HEK293 (cell line): ENCODE measurements around the gene MRNIP.

Experiments
- CTCF ChIA-PET: fragments of 350-600 bp; formaldehyde crosslinking; extraction: SDS; loops from one replicate; lab custom pipeline; 2021; ENCODE audit warnings: antibody characterized with exemption; lab: Yijun Ruan, JAX
- POLR2A ChIA-PET: fragments of 300-600 bp; formaldehyde crosslinking; extraction: SDS; loops from one replicate; lab custom pipeline; 2020; ENCODE audit warnings: antibody characterized with exemption, inconsistent platforms; lab: Yijun Ruan, JAX
- H3K27ac ChIP-seq: fragments of 200-500 bp; sonication (Bioruptor generic); 2 replicates; pipeline ENCODE4 v1.5.1; 2014; ENCODE audit warnings: low read depth, low read length, control low read depth, inconsistent platforms; ENCODE audit errors: extremely low read depth
- H3K36me3 ChIP-seq, 2 experiments: fragments of 200-500 bp in 1 of 2; sonication (Bioruptor generic) in 1 of 2; 1 replicate in 1 of 2; 2 replicates in 1 of 2; pipeline ENCODE4 v1.5.1; 2014 to 2017; ENCODE audit warnings: inconsistent platforms in 2 of 2, low read length in 2 of 2; ENCODE audit not compliant: control insufficient read depth in 2 of 2, insufficient read depth in 1 of 2
- H3K4me1 ChIP-seq: fragments of 200-500 bp; sonication (Bioruptor generic); 2 replicates; pipeline ENCODE4 v1.5.1; 2014; ENCODE audit warnings: mild to moderate bottlenecking, low read length, inconsistent platforms; ENCODE audit not compliant: control insufficient read depth, insufficient read depth
- H3K4me3 ChIP-seq: 2 replicates; pipeline ENCODE4 v1.5.1; 2011; ENCODE audit warnings: low read depth, mild to moderate bottlenecking, control low read depth, low read length, moderate library complexity
- H3K9me3 ChIP-seq: fragments of 200-500 bp; sonication (Bioruptor generic); 2 replicates; pipeline ENCODE4 v1.5.1; 2014; ENCODE audit warnings: low read depth, low read length, inconsistent platforms; ENCODE audit not compliant: control insufficient read depth, insufficient read depth
- BCL11B ChIP-seq: fragments of 450-650 bp; formaldehyde crosslinking; IDR thresholded peaks from 2 replicates; pipeline ENCODE4 v1.5.1; 2016; ENCODE audit warnings: low read depth, missing biosample characterization, missing genetic modification characterization
- EGR2 ChIP-seq: fragments of 450-650 bp; formaldehyde crosslinking; IDR thresholded peaks from 2 replicates; pipeline ENCODE4 v1.5.1; 2016; ENCODE audit warnings: low read depth, missing biosample characterization, missing genetic modification characterization
- FEZF1 ChIP-seq: fragments of 450-650 bp; formaldehyde crosslinking; IDR thresholded peaks from 2 replicates; pipeline ENCODE4 v1.5.1; 2016; ENCODE audit warnings: missing biosample characterization, missing genetic modification characterization
- HOXA7 ChIP-seq: sonication (generic); formaldehyde crosslinking; IDR thresholded peaks from 2 replicates; pipeline ENCODE4 v1.8.1; 2022; ENCODE audit warnings: missing genetic modification reagents, borderline replicate concordance
- RBAK ChIP-seq: fragments of 450-650 bp; formaldehyde crosslinking; IDR thresholded peaks from 2 replicates; pipeline ENCODE4 v1.5.1; 2016; ENCODE audit warnings: missing biosample characterization, missing genetic modification characterization
- ZNF23 ChIP-seq: fragments of 450-650 bp; formaldehyde crosslinking; IDR thresholded peaks from 2 replicates; pipeline ENCODE4 v1.5.1; 2016; ENCODE audit warnings: missing biosample characterization, missing genetic modification characterization, borderline replicate concordance
- ZNF292 ChIP-seq: fragments of 450-650 bp; formaldehyde crosslinking; IDR thresholded peaks from 2 replicates; pipeline ENCODE4 v1.5.1; 2016; ENCODE audit warnings: low read depth, missing biosample characterization, missing genetic modification characterization, borderline replicate concordance
- ZNF555 ChIP-seq: fragments of 450-650 bp; formaldehyde crosslinking; conservative IDR thresholded peaks from 2 replicates; pipeline ENCODE4 v1.5.1; 2017; ENCODE audit warnings: missing biosample characterization, mild to moderate bottlenecking, missing genetic modification characterization, inconsistent platforms
- ZNF561 ChIP-seq: fragments of 450-650 bp; IDR thresholded peaks from 2 replicates; pipeline ENCODE4 v1.5.1; 2018; ENCODE audit warnings: missing biosample characterization, missing genetic modification characterization, borderline replicate concordance
- ZNF623 ChIP-seq: fragments of 450-650 bp; formaldehyde crosslinking; IDR thresholded peaks from 2 replicates; pipeline ENCODE4 v1.5.1; 2016; ENCODE audit warnings: missing biosample characterization, missing genetic modification characterization
- ZXDB ChIP-seq: fragments of 450-650 bp; formaldehyde crosslinking; IDR thresholded peaks from 2 replicates; pipeline ENCODE4 v1.5.1; 2016; ENCODE audit warnings: missing biosample characterization, missing genetic modification characterization
- TF ChIP-seq, protein P1 (sequence below): fragments of 450-650 bp; formaldehyde crosslinking; IDR thresholded peaks from 2 replicates; pipeline ENCODE4 v1.5.1; 2017; ENCODE audit warnings: missing biosample characterization, missing genetic modification characterization
- TF ChIP-seq, protein P2 (sequence below): fragments of 450-650 bp; formaldehyde crosslinking; IDR thresholded peaks from 2 replicates; pipeline ENCODE4 v1.5.1; 2017; ENCODE audit warnings: missing biosample characterization, mild to moderate bottlenecking, missing genetic modification characterization, moderate library complexity
- TF ChIP-seq, protein P3 (sequence below): fragments of 450-650 bp; formaldehyde crosslinking; IDR thresholded peaks from 2 replicates; pipeline ENCODE4 v1.5.1; 2016; ENCODE audit warnings: missing biosample characterization, missing genetic modification characterization
- TF ChIP-seq, protein P4 (sequence below): fragments of 450-650 bp; formaldehyde crosslinking; IDR thresholded peaks from 2 replicates; pipeline ENCODE4 v1.5.1; 2016; ENCODE audit warnings: missing biosample characterization, missing genetic modification characterization

MRNIP gene

DNA sequence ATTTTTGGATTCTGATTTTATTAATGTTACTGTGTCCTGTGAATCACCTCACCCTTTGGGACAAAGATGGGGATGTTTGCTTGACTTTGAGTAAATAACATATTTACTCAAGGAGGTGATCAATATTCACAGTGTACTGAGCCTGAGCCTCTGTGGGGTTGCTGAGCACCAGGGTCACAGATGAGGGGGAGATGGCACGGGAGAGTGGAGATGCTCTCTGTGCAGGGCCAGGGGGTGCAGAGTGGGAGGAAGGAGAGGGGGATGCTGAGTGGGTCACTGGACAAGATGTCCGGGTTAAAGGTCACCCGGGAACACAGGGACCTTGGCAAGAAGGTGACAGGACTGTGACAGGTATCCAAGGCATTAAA is 33.9 kb downstream of the MRNIP start:
- no peak for TF ChIP-seq ZNF561 (tag by site-specific recombination)
- no peak for TF ChIP-seq EGR2
- TF ChIP-seq HOXA7 (CRISPR knock-in tag), result no peak
- TF ChIP-seq ZNF623 (tag by site-specific recombination), result no peak
- H3K4me1 ChIP-seq, result peaks cover 12% of the 10 kb centered on the region
- no peaks in the 10 kb centered on the region for H3K9me3 ChIP-seq
- ChIA-PET POLR2A (no interaction called here), CTCF (no interaction called here)
- H3K27ac ChIP-seq, result no peak overlapping the region
- peaks cover 31 to 75% of the 10 kb centered on the region in 2 experiments for H3K36me3 ChIP-seq
- H3K4me3 ChIP-seq, result no peak overlapping the region

DNA sequence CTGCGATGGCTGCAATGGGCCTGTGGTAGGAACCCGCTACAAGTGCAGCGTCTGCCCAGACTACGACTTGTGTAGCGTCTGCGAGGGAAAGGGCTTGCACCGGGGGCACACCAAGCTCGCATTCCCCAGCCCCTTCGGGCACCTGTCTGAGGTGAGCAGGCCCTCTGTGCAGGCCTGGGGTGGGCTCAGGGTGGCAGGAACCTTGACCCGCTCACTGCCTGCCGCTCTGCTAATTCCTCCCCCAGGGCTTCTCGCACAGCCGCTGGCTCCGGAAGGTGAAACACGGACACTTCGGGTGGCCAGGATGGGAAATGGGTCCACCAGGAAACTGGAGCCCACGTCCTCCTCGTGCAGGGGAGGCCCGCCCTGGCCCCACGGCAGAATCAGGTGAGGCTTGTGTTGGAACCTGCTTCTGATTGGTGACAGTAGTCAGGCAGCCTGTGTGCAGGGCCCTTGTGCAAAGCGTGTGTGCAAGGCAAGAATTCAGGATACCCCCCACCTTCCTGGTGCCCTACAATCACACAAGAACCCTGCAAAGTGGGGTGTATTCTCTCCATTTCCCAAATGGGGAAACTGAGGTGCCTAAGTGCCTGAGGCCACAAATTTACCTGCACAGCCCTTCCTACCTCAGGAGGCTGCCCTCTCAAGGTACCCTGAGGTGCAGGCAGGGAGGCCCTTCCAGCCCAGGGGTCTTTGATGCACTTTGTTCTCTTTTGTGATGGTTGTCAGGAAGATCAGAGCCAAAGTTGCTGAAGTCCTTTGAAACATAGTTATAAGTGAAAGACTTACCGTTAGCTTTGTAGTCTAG is 34.5 kb downstream of the MRNIP start:
- Histone ChIP-seq H3K4me1 (peaks cover 17% of the 10 kb centered on the region), H3K4me3 (no peak overlapping the region), H3K36me3 (peaks cover 27 to 69% of the 10 kb centered on the region in 2 experiments), H3K27ac (no peak overlapping the region), H3K9me3 (no peaks in the 10 kb centered on the region)
- TF ChIP-seq ZNF555 (tag by site-specific recombination) (no peak), ZNF23 (tag by site-specific recombination) (no peak), ZXDB (tag by site-specific recombination) (no peak), BCL11B (no peak), ZNF292 (no peak), RBAK (tag by site-specific recombination) (no peak), FEZF1 (tag by site-specific recombination) (no peak)
- TF ChIP-seq, protein P1, sequence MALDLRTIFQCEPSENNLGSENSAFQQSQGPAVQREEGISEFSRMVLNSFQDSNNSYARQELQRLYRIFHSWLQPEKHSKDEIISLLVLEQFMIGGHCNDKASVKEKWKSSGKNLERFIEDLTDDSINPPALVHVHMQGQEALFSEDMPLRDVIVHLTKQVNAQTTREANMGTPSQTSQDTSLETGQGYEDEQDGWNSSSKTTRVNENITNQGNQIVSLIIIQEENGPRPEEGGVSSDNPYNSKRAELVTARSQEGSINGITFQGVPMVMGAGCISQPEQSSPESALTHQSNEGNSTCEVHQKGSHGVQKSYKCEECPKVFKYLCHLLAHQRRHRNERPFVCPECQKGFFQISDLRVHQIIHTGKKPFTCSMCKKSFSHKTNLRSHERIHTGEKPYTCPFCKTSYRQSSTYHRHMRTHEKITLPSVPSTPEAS (tag by site-specific recombination), result no peak
- TF ChIP-seq, protein P2, sequence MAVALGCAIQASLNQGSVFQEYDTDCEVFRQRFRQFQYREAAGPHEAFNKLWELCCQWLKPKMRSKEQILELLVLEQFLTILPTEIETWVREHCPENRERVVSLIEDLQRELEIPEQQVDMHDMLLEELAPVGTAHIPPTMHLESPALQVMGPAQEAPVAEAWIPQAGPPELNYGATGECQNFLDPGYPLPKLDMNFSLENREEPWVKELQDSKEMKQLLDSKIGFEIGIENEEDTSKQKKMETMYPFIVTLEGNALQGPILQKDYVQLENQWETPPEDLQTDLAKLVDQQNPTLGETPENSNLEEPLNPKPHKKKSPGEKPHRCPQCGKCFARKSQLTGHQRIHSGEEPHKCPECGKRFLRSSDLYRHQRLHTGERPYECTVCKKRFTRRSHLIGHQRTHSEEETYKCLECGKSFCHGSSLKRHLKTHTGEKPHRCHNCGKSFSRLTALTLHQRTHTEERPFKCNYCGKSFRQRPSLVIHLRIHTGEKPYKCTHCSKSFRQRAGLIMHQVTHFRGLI, result no peak
- TF ChIP-seq, protein P3, sequence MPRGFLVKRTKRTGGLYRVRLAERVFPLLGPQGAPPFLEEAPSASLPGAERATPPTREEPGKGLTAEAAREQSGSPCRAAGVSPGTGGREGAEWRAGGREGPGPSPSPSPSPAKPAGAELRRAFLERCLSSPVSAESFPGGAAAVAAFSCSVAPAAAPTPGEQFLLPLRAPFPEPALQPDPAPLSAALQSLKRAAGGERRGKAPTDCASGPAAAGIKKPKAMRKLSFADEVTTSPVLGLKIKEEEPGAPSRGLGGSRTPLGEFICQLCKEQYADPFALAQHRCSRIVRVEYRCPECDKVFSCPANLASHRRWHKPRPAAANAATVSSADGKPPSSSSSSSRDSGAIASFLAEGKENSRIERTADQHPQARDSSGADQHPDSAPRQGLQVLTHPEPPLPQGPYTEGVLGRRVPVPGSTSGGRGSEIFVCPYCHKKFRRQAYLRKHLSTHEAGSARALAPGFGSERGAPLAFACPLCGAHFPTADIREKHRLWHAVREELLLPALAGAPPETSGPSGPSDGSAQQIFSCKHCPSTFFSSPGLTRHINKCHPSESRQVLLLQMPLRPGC (tag by site-specific recombination), result no peak
- TF ChIP-seq, protein P4, sequence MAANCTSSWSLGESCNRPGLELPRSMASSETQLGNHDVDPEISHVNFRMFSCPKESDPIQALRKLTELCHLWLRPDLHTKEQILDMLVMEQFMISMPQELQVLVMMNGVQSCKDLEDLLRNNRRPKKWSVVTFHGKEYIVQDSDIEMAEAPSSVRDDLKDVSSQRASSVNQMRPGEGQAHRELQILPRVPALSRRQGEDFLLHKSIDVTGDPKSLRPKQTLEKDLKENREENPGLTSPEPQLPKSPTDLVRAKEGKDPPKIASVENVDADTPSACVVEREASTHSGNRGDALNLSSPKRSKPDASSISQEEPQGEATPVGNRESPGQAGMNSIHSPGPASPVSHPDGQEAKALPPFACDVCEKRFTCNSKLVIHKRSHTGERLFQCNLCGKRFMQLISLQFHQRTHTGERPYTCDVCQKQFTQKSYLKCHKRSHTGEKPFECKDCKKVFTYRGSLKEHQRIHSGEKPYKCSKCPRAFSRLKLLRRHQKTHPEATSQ (tag by site-specific recombination), result no peak
- ChIA-PET CTCF (no interaction called here), POLR2A (no interaction called here)
